Stimulated activated CD4-positive, alpha-beta T cell treated with anti-CD3 and anti-CD28 coated beads, Interleukin-1b, Interleukin-23, amount 100 ng/mL, for 48 hours (primary cell): ENCODE results near the gene APOBEC3G.
A peak's percentile ranks its signal among the peaks of the same experiment; 100 is the strongest.

Experiments used
- DNase-seq: peaks from one replicate; pipeline ENCODE4 v3.0.0-alpha.2; 2020

Gene APOBEC3G

GRCh38 chr22:39125622-39126021 is 48.5 kb downstream of the APOBEC3G start:
- DNase-seq, result no peak

GRCh38 chr22:39128508-39128907 is 51.4 kb downstream of the APOBEC3G start:
- no peak for DNase-seq

- DNase-seq, result no peak
These were observed 52.0 kb downstream of the APOBEC3G start for GRCh38 chr22:39129081-39129480.

- DNase-seq, result no peak
These were observed 52.7 kb downstream of the APOBEC3G start for GRCh38 chr22:39129746-39130145.

- DNase-seq, result no peak
These were observed 53.2 kb downstream of the APOBEC3G start for GRCh38 chr22:39130152-39130704.

- DNase-seq, result no peak
These were observed 54.1 kb downstream of the APOBEC3G start for GRCh38 chr22:39130892-39131855.

- DNase-seq, result no peak
These were observed 55.2 kb downstream of the APOBEC3G start for GRCh38 chr22:39132281-39132680.

- no peak for DNase-seq
These were observed 55.9 kb downstream of the APOBEC3G start for GRCh38 chr22:39132871-39133524.

- DNase-seq, result no peak
These were observed 56.8 kb downstream of the APOBEC3G start for GRCh38 chr22:39133871-39134270.

GRCh38 chr22:39134366-39135091 is 57.5 kb downstream of the APOBEC3G start:
- DNase-seq, result no peak

- DNase-seq, result peak; percentile 41
These were observed 58.2 kb downstream of the APOBEC3G start for GRCh38 chr22:39135092-39135896.

GRCh38 chr22:39136317-39136716 is 59.2 kb downstream of the APOBEC3G start:
- no peak for DNase-seq
